ENCODE results near the gene ANGEL1.

Gene ANGEL1

GRCh38 chr14:76820700-76821099, 8.0 kb upstream of the ANGEL1 start:
- FAIRE-seq = no peak

GRCh38 chr14:76814726-76815645, 2.3 kb upstream of the ANGEL1 start:
- FAIRE-seq = no peak

GRCh38 chr14:76812093-76812421, 625 bp downstream of the ANGEL1 start:
- no peak for FAIRE-seq

GRCh38 chr14:76811561-76811960, 1.1 kb downstream of the ANGEL1 start:
- FAIRE-seq = no peak

GRCh38 chr14:76810953-76811400, 1.7 kb downstream of the ANGEL1 start:
- FAIRE-seq = no peak

- no peak for FAIRE-seq
Measured at GRCh38 chr14:76810525-76810924, 2.2 kb downstream of the ANGEL1 start.

- FAIRE-seq = no peak
Measured at GRCh38 chr14:76808990-76809389, 3.7 kb downstream of the ANGEL1 start.

- no peak for FAIRE-seq
Measured at GRCh38 chr14:76808011-76808410, 4.7 kb downstream of the ANGEL1 start.

- FAIRE-seq = no peak
Measured at GRCh38 chr14:76806446-76806845, 6.2 kb downstream of the ANGEL1 start.

- FAIRE-seq = no peak
Measured at GRCh38 chr14:76793956-76794355, 18.7 kb downstream of the ANGEL1 start.

GRCh38 chr14:76793324-76793723, 19.4 kb downstream of the ANGEL1 start:
- no peak for FAIRE-seq

GRCh38 chr14:76792422-76792821, 20.3 kb downstream of the ANGEL1 start:
- no peak for FAIRE-seq

- no peak for FAIRE-seq
Measured at GRCh38 chr14:76786601-76787000, 26.1 kb downstream of the ANGEL1 start.

- FAIRE-seq = no peak
Measured at GRCh38 chr14:76784881-76785280, 27.8 kb downstream of the ANGEL1 start.

GRCh38 chr14:76784266-76784874, 28.3 kb downstream of the ANGEL1 start:
- FAIRE-seq = no peak

GRCh38 chr14:76782885-76783566, 29.7 kb downstream of the ANGEL1 start:
- FAIRE-seq = no peak

- FAIRE-seq = no peak
Measured at GRCh38 chr14:76782115-76782884, 30.4 kb downstream of the ANGEL1 start.

- FAIRE-seq = no peak
Measured at GRCh38 chr14:76781648-76782051, 31.0 kb downstream of the ANGEL1 start.

- FAIRE-seq = no peak
Measured at GRCh38 chr14:76780875-76781647, 31.6 kb downstream of the ANGEL1 start.

GRCh38 chr14:76780360-76780759, 32.3 kb downstream of the ANGEL1 start:
- FAIRE-seq = no peak

- no peak for FAIRE-seq
Measured at GRCh38 chr14:76780058-76780345, 32.7 kb downstream of the ANGEL1 start.
